Measurements from ENCODE around the gene TMA16. TPM values are rescaled to one million over a fixed set of nuclear protein-coding genes. Genes with fewer than 3 reads are reported as not detected.
A peak's percentile ranks its signal among the peaks of the same experiment; 100 is the strongest.

TMA16 gene
- total and polyA plus RNA-seq, 2 donors (not counting 3 experiments of a cell fraction or from before 2014, with no cell fraction given), result 4.2 to 42.7 TPM

DNA sequence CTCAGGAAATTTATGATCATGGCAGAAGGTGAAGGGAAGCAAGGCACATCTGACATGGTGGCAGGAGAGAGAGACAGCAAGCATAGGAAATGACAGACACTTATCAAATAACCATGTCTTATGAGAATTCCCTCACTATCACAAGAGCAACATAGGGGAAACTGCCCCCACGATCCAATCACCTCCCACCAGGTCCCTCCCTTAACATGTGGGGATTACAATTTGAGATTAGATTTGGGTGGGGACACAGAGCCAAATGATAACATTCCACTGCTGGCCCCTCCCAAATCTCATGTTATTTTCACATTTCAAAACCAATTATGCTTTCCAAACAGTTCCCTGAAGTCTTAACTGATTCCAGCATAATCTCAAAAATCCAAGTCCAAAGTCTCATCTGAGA lies 8.2 kb upstream of the TMA16 start:
- FAIRE-seq (no peak), DNase-seq (ENCODE audit: low read depth, low spot score) (no peak)
- TF ChIP-seq, protein P1, sequence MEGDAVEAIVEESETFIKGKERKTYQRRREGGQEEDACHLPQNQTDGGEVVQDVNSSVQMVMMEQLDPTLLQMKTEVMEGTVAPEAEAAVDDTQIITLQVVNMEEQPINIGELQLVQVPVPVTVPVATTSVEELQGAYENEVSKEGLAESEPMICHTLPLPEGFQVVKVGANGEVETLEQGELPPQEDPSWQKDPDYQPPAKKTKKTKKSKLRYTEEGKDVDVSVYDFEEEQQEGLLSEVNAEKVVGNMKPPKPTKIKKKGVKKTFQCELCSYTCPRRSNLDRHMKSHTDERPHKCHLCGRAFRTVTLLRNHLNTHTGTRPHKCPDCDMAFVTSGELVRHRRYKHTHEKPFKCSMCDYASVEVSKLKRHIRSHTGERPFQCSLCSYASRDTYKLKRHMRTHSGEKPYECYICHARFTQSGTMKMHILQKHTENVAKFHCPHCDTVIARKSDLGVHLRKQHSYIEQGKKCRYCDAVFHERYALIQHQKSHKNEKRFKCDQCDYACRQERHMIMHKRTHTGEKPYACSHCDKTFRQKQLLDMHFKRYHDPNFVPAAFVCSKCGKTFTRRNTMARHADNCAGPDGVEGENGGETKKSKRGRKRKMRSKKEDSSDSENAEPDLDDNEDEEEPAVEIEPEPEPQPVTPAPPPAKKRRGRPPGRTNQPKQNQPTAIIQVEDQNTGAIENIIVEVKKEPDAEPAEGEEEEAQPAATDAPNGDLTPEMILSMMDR (IDR thresholded peaks at IDR 0.05; ENCODE audit: extremely low read depth in 1 of 2, insufficient read depth in 1 of 2, low read depth in 1 of 2, low read length in 2 of 2), result no peak
- TF ChIP-seq POLR2AphosphoS5 (IDR thresholded peaks at IDR 0.05; ENCODE audit: insufficient read depth, low read depth, low read length), result no peak
- TF ChIP-seq POLR2A (IDR thresholded peaks at IDR 0.05; ENCODE audit: low read depth, low read length), result no peak
- no peak for TF ChIP-seq JUN (IDR thresholded peaks at IDR 0.05; ENCODE audit: borderline replicate concordance, insufficient read depth, insufficient read length, low read depth)
- Histone ChIP-seq H3K9ac (replicated peaks; ENCODE audit: extremely low read depth, insufficient read depth, low read length) (no peak overlapping the region), H2AFZ (ENCODE audit: low read depth, low read length) (no peak overlapping the region), H4K20me1 (replicated peaks; ENCODE audit: control insufficient read depth, extremely low read depth, insufficient read depth, low read length) (no peaks in the 10 kb centered on the region), H3K79me2 (ENCODE audit: control insufficient read depth, insufficient read depth, low read length) (no peaks in the 10 kb centered on the region), H3K9me1 (replicated peaks; ENCODE audit: control insufficient read depth, extremely low read depth, insufficient read depth, low read length) (no peaks in the 10 kb centered on the region), H3K36me3 (ENCODE audit: control insufficient read depth in 2 of 2, extremely low read depth in 1 of 2, insufficient read depth in 2 of 2, low read length in 2 of 2) (no peaks in the 10 kb centered on the region), H3K27me3 (ENCODE audit: control insufficient read depth in 2 of 2, insufficient read depth in 2 of 2, low read length in 2 of 2) (peaks cover 4 to 13% of the 10 kb centered on the region in 2 experiments), H3K4me3 (replicated peaks in 1 of 3; ENCODE audit: insufficient read depth in 1 of 3, low read depth in 1 of 3, low read length in 3 of 3) (no peak overlapping the region), H3K4me2 (ENCODE audit: insufficient read depth, low read length) (no peak overlapping the region), H3K9me3 (replicated peaks; ENCODE audit: control insufficient read depth, insufficient read depth, low read length) (no peaks in the 10 kb centered on the region), H3K27ac (ENCODE audit: insufficient read depth, low read depth, low read length) (no peak overlapping the region), H3K4me1 (ENCODE audit: control insufficient read depth, extremely low read depth, insufficient read depth, low read length) (no peaks in the 10 kb centered on the region)
- intact Hi-C loops (cut with micrococcal nuclease) (loop anchor here (10.0 kb wide), 1 partner anchor 992 kb away; no protein-coding TSS in a partner anchor), dilution Hi-C loops (cut with MboI; ENCODE audit: extremely low pct_ligation_motif_present, low sequenced_read_pairs) (no loop called here)
- ChIA-PET CTCF (interaction anchor here (1.1 to 4.9 kb wide), 8 partner anchors 14 to 1611 kb away, joined by 3 to 106 read pairs (median 4); no protein-coding TSS in a partner anchor), POLR2A (no interaction called here)
- BruUV-seq (replicated peaks), result no TSS peak

DNA sequence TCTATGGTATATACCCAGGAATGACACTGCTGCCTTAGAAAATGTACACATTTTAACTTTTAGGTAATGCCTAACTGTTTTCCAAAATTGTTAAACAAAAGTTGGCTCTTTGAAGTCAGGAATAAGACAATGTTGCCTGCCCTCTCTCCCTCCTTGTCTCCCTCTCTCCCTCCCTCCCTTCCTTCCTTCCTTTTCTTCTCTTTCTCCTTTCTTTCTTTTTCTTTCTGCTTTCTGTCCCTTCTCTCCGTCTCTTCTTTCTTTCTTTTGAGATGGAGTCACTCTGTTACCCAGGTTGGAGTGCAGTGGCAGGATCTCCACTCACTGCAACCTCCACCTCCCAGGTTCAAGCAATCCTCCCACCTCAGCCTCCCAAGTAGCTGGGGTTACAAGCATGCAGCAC lies 4.6 kb upstream of the TMA16 start:
- no peak for TF ChIP-seq POLR2AphosphoS5 (IDR thresholded peaks at IDR 0.05; ENCODE audit: insufficient read depth, low read depth, low read length)
- TF ChIP-seq POLR2A (IDR thresholded peaks at IDR 0.05; ENCODE audit: low read depth, low read length), result no peak
- TF ChIP-seq GATA2 (IDR thresholded peaks at IDR 0.05; ENCODE audit: insufficient read depth, insufficient read length, low read depth, low read length), result no peak
- TF ChIP-seq FOS (IDR thresholded peaks at IDR 0.05; ENCODE audit: borderline replicate concordance, insufficient read depth, low read length), result no peak
- TF ChIP-seq MYC (IDR thresholded peaks at IDR 0.05; ENCODE audit: low read depth, low read length), result no peak
- no peak for TF ChIP-seq EZH2 (IDR thresholded peaks at IDR 0.05; ENCODE audit: borderline replicate concordance, low read depth, low read length, severe bottlenecking)
- TF ChIP-seq, protein P1 (IDR thresholded peaks at IDR 0.05; ENCODE audit: extremely low read depth in 1 of 2, insufficient read depth in 1 of 2, low read depth in 1 of 2, low read length in 2 of 2), result no peak
- TF ChIP-seq, protein P2, sequence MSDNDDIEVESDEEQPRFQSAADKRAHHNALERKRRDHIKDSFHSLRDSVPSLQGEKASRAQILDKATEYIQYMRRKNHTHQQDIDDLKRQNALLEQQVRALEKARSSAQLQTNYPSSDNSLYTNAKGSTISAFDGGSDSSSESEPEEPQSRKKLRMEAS (IDR thresholded peaks at IDR 0.05; ENCODE audit: insufficient read depth, insufficient read length), result no peak
- TF ChIP-seq JUN (IDR thresholded peaks at IDR 0.05; ENCODE audit: borderline replicate concordance, insufficient read depth, insufficient read length, low read depth), result no peak
- no peak overlapping the region for H3K9ac ChIP-seq (replicated peaks; ENCODE audit: extremely low read depth, insufficient read depth, low read length)
- no peaks in the 10 kb centered on the region for H3K9me3 ChIP-seq (replicated peaks; ENCODE audit: control insufficient read depth, insufficient read depth, low read length)
- no peaks in the 10 kb centered on the region for H4K20me1 ChIP-seq (replicated peaks; ENCODE audit: control insufficient read depth, extremely low read depth, insufficient read depth, low read length)
- H3K79me2 ChIP-seq (ENCODE audit: control insufficient read depth, insufficient read depth, low read length), result peaks cover 4% of the 10 kb centered on the region
- no TSS peak for BruUV-seq (replicated peaks)
- no peak for DNase-seq (ENCODE audit: low read depth, low spot score)
- H3K4me3 ChIP-seq (replicated peaks in 1 of 3; ENCODE audit: insufficient read depth in 1 of 3, low read depth in 1 of 3, low read length in 3 of 3), result no peak overlapping the region
- dilution Hi-C loops (cut with MboI; ENCODE audit: extremely low pct_ligation_motif_present, low sequenced_read_pairs) (no loop called here), intact Hi-C loops (cut with micrococcal nuclease) (loop anchor here (10.0 kb wide), 2 partner anchors 375 to 995 kb away; no protein-coding TSS in a partner anchor)
- peak; percentile 62 for FAIRE-seq
- H3K9me1 ChIP-seq (replicated peaks; ENCODE audit: control insufficient read depth, extremely low read depth, insufficient read depth, low read length), result no peaks in the 10 kb centered on the region
- H3K27me3 ChIP-seq (ENCODE audit: control insufficient read depth in 2 of 2, insufficient read depth in 2 of 2, low read length in 2 of 2), result peaks cover 0 to 2% of the 10 kb centered on the region in 2 experiments
- H3K27ac ChIP-seq (ENCODE audit: insufficient read depth, low read depth, low read length), result no peak overlapping the region
- no peaks in the 10 kb centered on the region for H3K36me3 ChIP-seq (ENCODE audit: control insufficient read depth in 2 of 2, extremely low read depth in 1 of 2, insufficient read depth in 2 of 2, low read length in 2 of 2)
- H2AFZ ChIP-seq (ENCODE audit: low read depth, low read length), result no peak overlapping the region
- ChIA-PET CTCF (no interaction called here), POLR2A (no interaction called here)
- H3K4me2 ChIP-seq (ENCODE audit: insufficient read depth, low read length), result no peak overlapping the region
- H3K4me1 ChIP-seq (ENCODE audit: control insufficient read depth, extremely low read depth, insufficient read depth, low read length), result peaks cover 2% of the 10 kb centered on the region

All from endothelial cell of umbilical vein (primary cell).